Spinal cord (tissue), 10 donors: ENCODE measurements around the gene EIF6. TPM values are rescaled to one million over a fixed set of nuclear protein-coding genes. Genes with fewer than 3 reads are reported as not detected.

Source experiments
- DNase-seq, 6 donors: peaks; one replicate each; pipeline versions ENCODE4 v3.0.0 to v3.0.0-alpha.2; 2013 to 2015; ENCODE audit warnings: low spot score in 6 of 6, low read depth in 4 of 6
- H3K27ac ChIP-seq: one replicate; pipeline ENCODE4 v1.5.1; 2013; ENCODE audit warnings: low read depth, low read length, control low read depth
- H3K27me3 ChIP-seq: one replicate; pipeline ENCODE4 v1.6.1; 2013; ENCODE audit warnings: low read length; ENCODE audit not compliant: control insufficient read depth, insufficient read depth
- H3K36me3 ChIP-seq: one replicate; pipeline ENCODE4 v1.6.1; 2013; ENCODE audit warnings: low read length; ENCODE audit not compliant: control insufficient read depth, insufficient read depth
- H3K4me1 ChIP-seq: one replicate; pipeline ENCODE4 v1.6.1; 2013; ENCODE audit warnings: low read length; ENCODE audit not compliant: control insufficient read depth, insufficient read depth
- H3K4me3 ChIP-seq: one replicate; pipeline ENCODE4 v1.5.1; 2013; ENCODE audit warnings: low read depth, low read length, control low read depth
- H3K9me3 ChIP-seq: one replicate; pipeline ENCODE4 v1.6.1; 2013; ENCODE audit warnings: low read length; ENCODE audit not compliant: control insufficient read depth, insufficient read depth
- WGBS: methylation state at CpG from one replicate; pipeline ENCODE4 v1.1.5; 2013; ENCODE audit warnings: missing lambda C conversion rate; ENCODE audit not compliant: insufficient coverage; 5-methylcytosine and 5-hydroxymethylcytosine counted together
- polyA plus RNA-seq, 2 donors: library from polyadenylated mRNA; unstranded; fragments of 120-200 nt; gene quantifications; one replicate each; pipeline ENCODE4 v1.2.1, GENCODE V29; 2013; ENCODE audit not compliant: insufficient read length in 2 of 2
- total RNA-seq, 2 donors: library from RNA; depleted of rRNA in 1 of 2; stranded (reverse); fragments of 120-200 nt in 1 of 2; fragments of >200 nt in 1 of 2; gene quantifications; one replicate each; pipeline versions ENCODE4 v1.2.3 to v1.2.4, GENCODE V29; 2013 to 2014
- donor health status: healthy.

Gene EIF6
- total and polyA plus RNA-seq, 4 donors = 56.2 to 106 (median 102) TPM

DNA sequence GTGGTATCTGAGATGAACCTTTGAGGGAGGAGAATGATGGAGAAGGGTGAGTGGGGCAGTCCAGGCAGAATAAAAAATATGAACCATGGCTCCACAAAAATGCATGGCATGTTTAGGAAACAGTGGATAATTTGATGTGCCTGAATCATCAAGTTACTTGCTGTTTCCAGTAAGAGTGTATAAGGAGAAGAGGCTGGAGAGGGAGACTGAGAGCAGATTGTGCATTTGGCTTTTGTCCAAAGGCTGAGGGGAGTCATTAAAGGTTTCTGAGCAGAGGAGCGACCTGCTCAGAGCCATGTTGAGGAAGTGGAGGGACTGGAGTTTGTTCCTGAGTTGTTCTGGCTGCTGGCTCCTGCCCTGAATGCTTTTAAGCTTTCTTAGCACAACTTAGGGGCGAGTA is 52.0 kb downstream of the EIF6 start:
- peak in 2 of 6 donors; percentile 6 to 17 for DNase-seq
- Histone ChIP-seq H3K4me1 (no peaks in the 10 kb centered on the region), H3K27me3 (no peaks in the 10 kb centered on the region), H3K27ac (no peak overlapping the region), H3K9me3 (no peaks in the 10 kb centered on the region), H3K4me3 (no peak overlapping the region), H3K36me3 (peaks cover 4% of the 10 kb centered on the region)
- WGBS = 67% methylated on average over 1 of the region's 2 CpGs

Other genes with a start within 250 kb of the EIF6 start
- gene TRPC4AP, start 192.0 kb downstream of the EIF6 start, total RNA-seq = 10 to 100 TPM; 35.8 to 56.3 TPM
- 10 to 100 TPM; 78.9 to 82.2 TPM for gene TRPC4AP, start 192.0 kb downstream of the EIF6 start, polyA plus RNA-seq
- 10 to 100 TPM; 17.2 to 17.4 TPM for gene EDEM2, start 137.4 kb downstream of the EIF6 start, total RNA-seq
- 10 to 100 TPM; 11.6 to 13.3 TPM for gene EDEM2, start 137.4 kb downstream of the EIF6 start, polyA plus RNA-seq
- gene PROCR, start 112.7 kb downstream of the EIF6 start, total RNA-seq = 10 to 100 TPM; 16.3 to 50.3 TPM
- 10 to 100 TPM; 17.5 to 17.8 TPM for gene PROCR, start 112.7 kb downstream of the EIF6 start, polyA plus RNA-seq
- gene MMP24, start 58.1 kb downstream of the EIF6 start, total RNA-seq = 10 to 100 TPM; 15.3 to 24.2 TPM
- 10 to 100 TPM; 46.6 to 51.0 TPM for gene MMP24, start 58.1 kb downstream of the EIF6 start, polyA plus RNA-seq
- gene MMP24OS, start 6.7 kb downstream of the EIF6 start, total RNA-seq = 10 to 100 TPM; 10.1 to 19.1 TPM
- 10 to 100 TPM; 66.5 to 70.6 TPM for gene MMP24OS, start 6.7 kb downstream of the EIF6 start, polyA plus RNA-seq
- not detected for gene FAM83C, start 7.7 kb upstream of the EIF6 start, total RNA-seq
- under 1 TPM in 1 of 2 donors, not detected in 1; 0.05 TPM for gene FAM83C, start 7.7 kb upstream of the EIF6 start, polyA plus RNA-seq
- 10 to 100 TPM; 41.8 to 54.1 TPM for gene UQCC1, start 127.2 kb upstream of the EIF6 start, total RNA-seq
- 10 to 100 TPM; 51.0 to 62.8 TPM for gene UQCC1, start 127.2 kb upstream of the EIF6 start, polyA plus RNA-seq
- 1 to 10 TPM in 1 of 2 donors, under 1 TPM in 1; 0.50 to 2.0 TPM for gene GDF5, start 153.5 kb upstream of the EIF6 start, total RNA-seq
- gene GDF5, start 153.5 kb upstream of the EIF6 start, polyA plus RNA-seq = under 1 TPM; 0.75 to 0.89 TPM
- gene CEP250, start 170.8 kb upstream of the EIF6 start, total RNA-seq = 10 to 100 TPM; 24.5 to 29.9 TPM
- 10 to 100 TPM; 42.0 to 55.3 TPM for gene CEP250, start 170.8 kb upstream of the EIF6 start, polyA plus RNA-seq
- gene C20orf173, start 244.9 kb upstream of the EIF6 start, total RNA-seq = not detected
- gene C20orf173, start 244.9 kb upstream of the EIF6 start, polyA plus RNA-seq = not detected